HL-60 (cell line): ENCODE results near the gene GPR82.

ENCODE experiments used
- GABPA ChIP-seq: IDR thresholded peaks from 2 replicates; pipeline ENCODE4 v1.6.1; 2012; ENCODE audit warnings: low read depth
- POLR2AphosphoS5 ChIP-seq: IDR thresholded peaks from 2 replicates; pipeline ENCODE4 v1.6.1; 2012; ENCODE audit warnings: low read depth
- SPI1 ChIP-seq: IDR thresholded peaks from 2 replicates; pipeline ENCODE4 v1.6.1; 2012; ENCODE audit warnings: low read depth, mild to moderate bottlenecking, borderline replicate concordance
- TF ChIP-seq, protein P1 (sequence below): IDR thresholded peaks from one replicate; pipeline ENCODE4 v1.5.1; 2011; ENCODE audit warnings: low read length, control low read depth, inconsistent platforms; ENCODE audit not compliant: insufficient read depth
- TF ChIP-seq, protein P2 (sequence below): IDR thresholded peaks from 2 replicates; pipeline ENCODE4 v1.6.1; 2012; ENCODE audit warnings: low read depth; ENCODE audit not compliant: insufficient replicate concordance

DNA sequence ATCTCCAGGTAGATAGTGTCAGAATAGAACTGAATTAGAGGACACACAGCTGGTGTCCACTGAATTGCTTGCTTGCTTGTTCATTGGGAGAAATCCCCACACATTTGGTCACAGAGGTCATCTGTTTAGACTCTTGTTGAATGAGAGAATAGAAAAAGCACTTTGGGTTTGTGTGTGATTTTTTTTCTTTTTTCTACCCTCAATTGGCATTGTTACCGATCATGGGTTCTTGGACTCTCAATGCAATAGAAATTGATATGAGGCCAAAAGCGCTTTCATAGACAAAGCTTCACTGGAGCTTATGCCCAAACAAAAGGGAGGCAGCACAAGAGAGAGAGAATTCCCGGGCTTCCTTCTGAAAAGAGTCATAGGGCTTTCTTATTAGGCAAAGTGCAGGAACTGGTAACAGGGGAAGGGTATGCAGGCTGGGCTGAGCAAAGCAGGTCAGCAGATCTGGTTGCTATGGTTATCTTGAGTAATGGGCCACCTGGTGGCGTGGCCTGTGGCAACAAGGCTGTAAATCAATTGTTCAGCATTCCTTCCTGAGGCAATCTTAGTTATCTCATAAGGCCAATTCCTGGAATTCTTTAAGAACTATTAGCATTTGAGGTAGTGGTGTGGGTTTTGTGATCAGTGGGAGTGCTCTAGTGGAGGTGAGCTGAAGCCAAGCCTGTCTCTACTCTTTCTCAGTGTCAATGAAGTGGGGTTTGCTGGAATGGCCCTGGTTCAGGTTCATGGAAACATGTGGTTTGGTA is 5.3 kb upstream of the GPR82 start:
- TF ChIP-seq, protein P1, sequence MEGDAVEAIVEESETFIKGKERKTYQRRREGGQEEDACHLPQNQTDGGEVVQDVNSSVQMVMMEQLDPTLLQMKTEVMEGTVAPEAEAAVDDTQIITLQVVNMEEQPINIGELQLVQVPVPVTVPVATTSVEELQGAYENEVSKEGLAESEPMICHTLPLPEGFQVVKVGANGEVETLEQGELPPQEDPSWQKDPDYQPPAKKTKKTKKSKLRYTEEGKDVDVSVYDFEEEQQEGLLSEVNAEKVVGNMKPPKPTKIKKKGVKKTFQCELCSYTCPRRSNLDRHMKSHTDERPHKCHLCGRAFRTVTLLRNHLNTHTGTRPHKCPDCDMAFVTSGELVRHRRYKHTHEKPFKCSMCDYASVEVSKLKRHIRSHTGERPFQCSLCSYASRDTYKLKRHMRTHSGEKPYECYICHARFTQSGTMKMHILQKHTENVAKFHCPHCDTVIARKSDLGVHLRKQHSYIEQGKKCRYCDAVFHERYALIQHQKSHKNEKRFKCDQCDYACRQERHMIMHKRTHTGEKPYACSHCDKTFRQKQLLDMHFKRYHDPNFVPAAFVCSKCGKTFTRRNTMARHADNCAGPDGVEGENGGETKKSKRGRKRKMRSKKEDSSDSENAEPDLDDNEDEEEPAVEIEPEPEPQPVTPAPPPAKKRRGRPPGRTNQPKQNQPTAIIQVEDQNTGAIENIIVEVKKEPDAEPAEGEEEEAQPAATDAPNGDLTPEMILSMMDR: no peak
- no peak for TF ChIP-seq POLR2AphosphoS5
- TF ChIP-seq, protein P2, sequence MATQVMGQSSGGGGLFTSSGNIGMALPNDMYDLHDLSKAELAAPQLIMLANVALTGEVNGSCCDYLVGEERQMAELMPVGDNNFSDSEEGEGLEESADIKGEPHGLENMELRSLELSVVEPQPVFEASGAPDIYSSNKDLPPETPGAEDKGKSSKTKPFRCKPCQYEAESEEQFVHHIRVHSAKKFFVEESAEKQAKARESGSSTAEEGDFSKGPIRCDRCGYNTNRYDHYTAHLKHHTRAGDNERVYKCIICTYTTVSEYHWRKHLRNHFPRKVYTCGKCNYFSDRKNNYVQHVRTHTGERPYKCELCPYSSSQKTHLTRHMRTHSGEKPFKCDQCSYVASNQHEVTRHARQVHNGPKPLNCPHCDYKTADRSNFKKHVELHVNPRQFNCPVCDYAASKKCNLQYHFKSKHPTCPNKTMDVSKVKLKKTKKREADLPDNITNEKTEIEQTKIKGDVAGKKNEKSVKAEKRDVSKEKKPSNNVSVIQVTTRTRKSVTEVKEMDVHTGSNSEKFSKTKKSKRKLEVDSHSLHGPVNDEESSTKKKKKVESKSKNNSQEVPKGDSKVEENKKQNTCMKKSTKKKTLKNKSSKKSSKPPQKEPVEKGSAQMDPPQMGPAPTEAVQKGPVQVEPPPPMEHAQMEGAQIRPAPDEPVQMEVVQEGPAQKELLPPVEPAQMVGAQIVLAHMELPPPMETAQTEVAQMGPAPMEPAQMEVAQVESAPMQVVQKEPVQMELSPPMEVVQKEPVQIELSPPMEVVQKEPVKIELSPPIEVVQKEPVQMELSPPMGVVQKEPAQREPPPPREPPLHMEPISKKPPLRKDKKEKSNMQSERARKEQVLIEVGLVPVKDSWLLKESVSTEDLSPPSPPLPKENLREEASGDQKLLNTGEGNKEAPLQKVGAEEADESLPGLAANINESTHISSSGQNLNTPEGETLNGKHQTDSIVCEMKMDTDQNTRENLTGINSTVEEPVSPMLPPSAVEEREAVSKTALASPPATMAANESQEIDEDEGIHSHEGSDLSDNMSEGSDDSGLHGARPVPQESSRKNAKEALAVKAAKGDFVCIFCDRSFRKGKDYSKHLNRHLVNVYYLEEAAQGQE: no peak
- TF ChIP-seq SPI1: no peak
- TF ChIP-seq GABPA: no peak
